GM19397 (cell line): Measurements from ENCODE around the gene UBE3C.
A peak's percentile ranks its signal among the peaks of the same experiment; 100 is the strongest.

Experiments used
- ATAC-seq: cut with Tn5 transposase; IDR thresholded peaks from one replicate; pipeline ENCODE4 v1.9.1; 2021; ENCODE audit warnings: mild to moderate bottlenecking, moderate library complexity; ENCODE audit not compliant: unreplicated experiment

The UBE3C gene

GRCh38 chr7:157176771-157177170 lies 38.0 kb downstream of the UBE3C start:
- ATAC-seq, result no peak

GRCh38 chr7:157177333-157177982 lies 38.7 kb downstream of the UBE3C start:
- ATAC-seq, result no peak

- no peak for ATAC-seq
Observed at GRCh38 chr7:157177983-157178381, 39.3 kb downstream of the UBE3C start.

DNA sequence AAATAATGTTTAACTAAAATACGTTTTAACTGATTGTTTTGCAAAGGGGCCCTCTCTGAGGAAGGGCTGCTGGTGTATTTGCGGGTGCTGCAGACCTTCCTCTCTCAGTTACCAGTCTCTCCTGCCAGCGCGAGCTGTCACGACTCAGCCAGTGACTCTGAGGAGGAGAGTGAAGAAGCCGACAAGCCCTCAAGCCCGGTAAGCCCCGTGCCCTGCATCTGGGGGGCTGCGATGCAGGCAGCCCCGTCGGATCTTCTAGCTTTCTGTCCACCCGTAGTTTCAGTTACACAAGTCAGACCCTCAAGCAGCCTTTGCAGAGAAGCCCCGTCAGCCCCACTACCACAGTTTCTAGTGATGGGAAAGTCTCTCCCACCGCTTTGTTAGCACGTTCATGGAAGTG lies 45.1 kb downstream of the UBE3C start:
- no peak for ATAC-seq

- ATAC-seq, result no peak
Observed at GRCh38 chr7:157188091-157188665, 49.5 kb downstream of the UBE3C start.

DNA sequence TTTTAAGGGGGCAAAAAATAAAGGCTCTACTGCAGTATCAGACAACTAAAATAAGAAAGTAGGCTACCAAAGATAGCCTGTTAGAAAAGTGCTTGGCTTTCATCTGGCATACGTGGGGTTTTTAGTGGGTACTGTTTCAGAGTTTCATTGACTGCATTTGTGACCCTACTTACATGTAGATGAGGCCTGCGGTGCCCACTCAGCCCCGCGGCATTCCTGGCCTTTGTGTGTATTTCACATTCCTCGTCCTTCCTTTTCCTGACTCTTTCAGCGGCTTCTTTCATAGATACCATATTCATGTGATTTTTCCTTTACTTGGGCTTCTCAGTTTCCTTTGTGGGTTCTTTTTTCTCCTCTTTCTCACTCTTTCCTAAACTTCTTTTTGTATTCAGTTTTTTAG lies 50.7 kb downstream of the UBE3C start:
- no peak for ATAC-seq

DNA sequence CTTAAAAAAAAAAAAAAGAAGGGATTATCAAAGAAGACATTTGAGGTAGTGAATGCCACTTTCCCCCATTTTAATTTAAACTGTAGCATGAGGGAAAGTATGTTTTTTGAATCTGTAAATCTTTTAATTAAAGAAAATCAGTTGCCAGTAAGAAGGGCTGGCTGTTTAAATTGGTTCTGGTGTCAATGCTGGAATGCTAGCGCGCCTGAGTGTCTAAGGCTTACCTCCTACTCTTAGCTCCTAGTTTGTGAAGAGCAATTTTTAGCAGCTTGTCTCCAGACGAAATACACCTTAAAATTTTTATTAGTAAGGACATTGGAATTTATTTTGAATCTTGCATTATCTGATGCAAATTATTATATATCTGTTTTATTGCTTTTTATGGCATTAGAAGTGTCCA lies 54.1 kb downstream of the UBE3C start:
- no peak for ATAC-seq

DNA sequence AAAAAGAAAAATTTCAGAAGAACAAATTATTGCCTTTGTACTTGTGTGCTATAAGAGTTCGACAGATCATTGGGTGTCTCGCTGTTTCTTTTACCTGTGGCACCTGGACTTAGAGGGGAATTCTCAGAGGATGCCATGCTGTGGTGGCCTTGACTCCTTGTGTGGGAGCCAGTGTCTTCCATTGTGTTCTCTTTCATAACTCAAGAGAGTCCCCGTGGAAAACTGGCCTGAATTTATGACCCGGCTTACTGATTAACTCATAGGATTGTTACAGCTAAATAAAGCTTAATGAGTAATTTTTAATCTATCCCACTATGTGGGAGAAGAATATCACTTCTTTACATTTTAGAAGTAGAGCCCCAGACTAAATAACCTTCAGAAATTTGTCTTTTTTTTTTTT lies 54.5 kb downstream of the UBE3C start:
- ATAC-seq, result no peak

DNA sequence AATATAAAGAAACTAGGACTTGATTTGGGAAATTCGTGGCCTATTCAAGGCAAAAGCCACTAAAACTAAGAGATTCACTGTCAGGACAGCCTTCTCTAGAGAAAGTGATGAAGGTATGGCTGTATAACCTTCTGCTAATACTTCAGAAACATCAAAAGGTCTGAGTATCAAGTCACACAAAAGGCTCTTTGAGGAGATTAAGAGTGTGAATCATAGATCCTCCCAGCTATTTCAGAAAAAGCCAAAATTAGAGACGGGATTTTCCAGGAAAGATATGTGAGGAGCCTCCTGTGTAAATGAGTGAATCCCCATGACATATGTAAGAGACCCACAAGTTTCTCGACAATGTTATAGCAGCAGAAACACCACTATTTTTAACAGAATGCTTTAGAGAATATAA lies 56.2 kb downstream of the UBE3C start:
- ATAC-seq, result no peak

GRCh38 chr7:157195868-157196267 lies 57.1 kb downstream of the UBE3C start:
- ATAC-seq, result no peak

GRCh38 chr7:157204134-157204533 lies 65.4 kb downstream of the UBE3C start:
- ATAC-seq, result no peak

DNA sequence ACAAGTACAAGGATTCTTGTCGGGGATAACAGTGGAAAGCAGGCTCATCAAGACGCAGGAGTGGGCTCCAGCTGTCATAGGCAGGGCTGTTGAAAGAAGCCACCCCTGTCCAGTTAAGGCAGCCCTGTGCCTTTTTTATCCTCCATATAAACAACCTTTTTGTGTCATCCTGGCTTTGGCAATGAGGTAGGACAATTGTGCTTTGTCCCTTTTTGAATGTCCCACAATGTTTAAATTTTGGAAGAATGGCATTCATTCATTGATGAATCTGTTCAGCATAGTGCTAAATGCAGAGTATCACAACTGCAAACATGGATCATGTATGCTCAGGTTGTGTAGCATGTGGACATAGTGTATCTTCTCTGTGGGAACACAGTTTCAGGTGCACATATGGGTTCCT lies 66.7 kb downstream of the UBE3C start:
- ATAC-seq, result no peak

GRCh38 chr7:157208571-157209413 lies 70.1 kb downstream of the UBE3C start:
- ATAC-seq, result no peak

GRCh38 chr7:157210682-157211081 lies 72.0 kb downstream of the UBE3C start:
- ATAC-seq, result no peak

DNA sequence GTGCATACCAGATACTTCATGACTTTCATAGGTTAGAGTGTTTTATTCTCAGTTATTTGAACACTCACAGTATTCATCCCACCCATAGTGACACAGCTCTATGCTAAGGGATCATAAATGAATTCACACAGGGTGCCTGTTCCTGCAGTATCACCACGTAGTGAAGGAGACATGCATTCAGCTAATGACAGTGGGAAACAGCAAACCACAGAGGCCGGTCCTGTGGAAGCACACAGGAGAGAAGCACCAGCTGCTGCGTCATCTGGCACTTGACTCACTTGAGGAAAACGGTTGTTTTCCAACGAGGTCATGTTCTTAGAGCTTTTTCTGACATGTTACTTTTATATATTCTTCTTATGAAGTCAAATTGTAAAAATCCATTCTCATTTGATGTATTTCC lies 73.0 kb downstream of the UBE3C start:
- no peak for ATAC-seq

DNA sequence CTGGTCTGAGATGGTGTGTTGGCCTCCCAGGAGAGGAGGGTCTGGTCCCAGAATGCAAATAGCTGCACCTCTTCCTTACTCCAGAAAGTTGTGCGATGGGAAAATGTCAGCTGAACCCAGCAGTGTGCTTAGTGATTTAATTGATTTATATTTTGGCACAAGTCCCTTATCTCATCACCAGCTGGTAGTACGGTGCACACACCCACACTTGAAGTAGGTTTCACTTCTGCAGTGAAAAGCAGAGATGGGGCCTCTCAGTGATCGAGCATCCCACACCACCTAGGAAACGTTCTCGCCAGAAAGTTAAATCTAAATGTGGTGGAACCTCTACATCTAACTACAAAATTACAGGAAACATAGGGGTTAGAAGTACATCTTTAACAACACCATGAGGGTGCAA lies 80.4 kb downstream of the UBE3C start:
- peak; percentile 74 for ATAC-seq

DNA sequence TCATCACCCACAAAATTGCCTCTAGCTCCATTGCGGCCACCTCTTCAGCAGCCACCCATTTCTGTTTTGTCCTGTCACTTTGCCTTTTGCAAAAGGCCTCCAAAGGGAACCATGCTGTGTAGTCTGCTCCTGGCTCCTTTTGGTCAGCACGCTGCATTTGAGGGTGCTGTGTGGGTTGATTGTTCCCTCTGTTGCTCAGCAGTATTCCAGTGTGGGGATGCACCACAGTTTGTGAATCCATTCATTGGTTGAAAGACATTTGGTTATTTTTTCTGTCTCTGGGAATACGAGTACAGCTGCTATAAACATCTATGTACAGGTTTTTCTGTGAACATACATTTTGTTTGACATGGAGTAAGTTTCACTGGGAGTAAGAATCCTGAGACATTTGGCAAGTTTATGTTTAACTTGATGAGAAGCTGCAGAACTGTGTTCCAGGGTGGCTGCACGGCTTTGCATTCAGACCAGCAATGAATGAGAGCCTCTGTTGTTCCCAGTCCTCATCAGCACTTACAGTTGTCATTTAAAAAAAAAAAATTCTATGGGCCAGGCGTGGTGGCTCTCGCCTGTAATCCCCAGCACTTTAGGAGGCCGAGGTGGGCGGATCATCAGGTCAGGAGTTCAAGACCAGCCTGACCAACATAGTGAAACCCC lies 82.3 kb downstream of the UBE3C start:
- ATAC-seq, result no peak

DNA sequence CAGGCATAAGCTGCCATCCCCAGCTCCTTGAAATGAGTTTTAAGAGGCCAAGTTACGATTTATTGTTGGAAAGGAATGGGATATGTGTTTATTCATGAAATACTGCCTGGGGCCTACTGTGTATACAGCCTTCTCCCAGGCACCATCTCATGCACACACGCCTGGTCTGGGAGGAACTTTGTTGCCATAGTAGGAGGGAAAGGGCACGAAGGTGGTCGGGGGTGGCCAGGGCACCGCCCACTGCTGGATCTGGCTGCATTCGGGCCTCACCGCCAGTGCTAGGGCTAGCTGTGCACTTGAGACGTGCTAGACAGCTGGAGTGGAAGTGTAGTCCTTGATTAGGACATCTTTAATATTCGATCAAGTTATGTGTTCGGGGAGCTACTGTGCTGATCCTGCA lies 84.0 kb downstream of the UBE3C start:
- no peak for ATAC-seq

GRCh38 chr7:157224627-157225026 lies 85.9 kb downstream of the UBE3C start:
- ATAC-seq, result no peak

DNA sequence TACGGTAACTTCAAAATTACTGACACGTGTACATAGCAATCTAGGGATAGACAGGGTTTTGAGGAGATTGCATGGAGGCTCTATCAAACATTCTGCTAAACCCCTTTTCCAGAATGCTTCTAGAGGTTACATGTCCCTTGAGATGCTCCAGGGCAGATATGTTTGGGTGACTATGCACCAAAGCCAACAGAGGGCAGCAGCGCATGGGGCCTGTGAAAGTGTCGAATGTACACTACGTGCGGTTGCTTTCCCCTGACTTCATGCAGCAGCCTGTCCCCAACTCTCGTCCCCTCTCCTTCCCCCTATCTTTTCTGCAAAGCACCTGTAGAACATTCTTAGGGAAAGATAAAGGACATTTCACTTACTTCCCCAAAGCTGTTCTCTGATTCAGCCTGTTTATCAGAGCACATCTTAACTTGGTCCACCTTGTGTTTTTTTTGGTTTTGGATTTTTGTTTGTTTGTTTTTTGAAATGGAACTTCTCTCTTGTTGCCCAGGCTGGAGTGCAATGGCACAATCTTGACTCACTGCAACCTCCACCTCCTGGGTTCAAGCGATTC lies 90.2 kb downstream of the UBE3C start:
- ATAC-seq, result no peak

- ATAC-seq, result no peak
Observed at GRCh38 chr7:157233677-157234076, 95.0 kb downstream of the UBE3C start.
